Hepatocyte (in vitro differentiated cells): Measurements from ENCODE around the gene HLA-DMA. TPM values are rescaled to one million over a fixed set of nuclear protein-coding genes. Genes with fewer than 3 reads are reported as not detected.

Experiments
- polyA plus RNA-seq: library from polyadenylated mRNA; unstranded; fragments of >200 nt; fragmentation: Nextera tagmentation; extraction: Ambion mirVana; gene quantifications from 2 replicates; pipeline ENCODE4 v1.2.1, GENCODE V29; 2016
- total RNA-seq: library from RNA; depleted of rRNA; stranded (reverse); fragments of >200 nt; gene quantifications from 2 replicates; pipeline ENCODE4 v1.2.3, GENCODE V29; 2014

The HLA-DMA gene
- total and polyA plus RNA-seq, 2 experiments from 2014 or later: 4.7 to 9.5 TPM

Other genes starting within 250 kb of the HLA-DMA start
- not detected in 2 replicates for gene HLA-DQA2, start 211.7 kb downstream of the HLA-DMA start, total RNA-seq
- gene HLA-DQA2, start 211.7 kb downstream of the HLA-DMA start, polyA plus RNA-seq: not detected in 2 replicates
- gene HLA-DQB2, start 189.6 kb downstream of the HLA-DMA start, total RNA-seq: not detected in 2 replicates
- gene HLA-DQB2, start 189.6 kb downstream of the HLA-DMA start, polyA plus RNA-seq: not detected in 2 replicates
- not detected in 2 replicates for gene HLA-DOB, start 136.1 kb downstream of the HLA-DMA start, total RNA-seq
- 0.94 TPM in 1 of 2 replicates, not detected in the other for gene HLA-DOB, start 136.1 kb downstream of the HLA-DMA start, polyA plus RNA-seq
- gene TAP2, start 114.4 kb downstream of the HLA-DMA start, total RNA-seq: 5.9 and 11.7 TPM in 2 replicates
- gene TAP2, start 114.4 kb downstream of the HLA-DMA start, polyA plus RNA-seq: 1.2 and 1.7 TPM in 2 replicates
- gene PSMB8, start 109.0 kb downstream of the HLA-DMA start, total RNA-seq: 19.1 and 25.7 TPM in 2 replicates
- 18.6 and 36.7 TPM in 2 replicates for gene PSMB8, start 109.0 kb downstream of the HLA-DMA start, polyA plus RNA-seq
- 13.7 and 15.2 TPM in 2 replicates for gene TAP1, start 99.4 kb downstream of the HLA-DMA start, total RNA-seq
- gene TAP1, start 99.4 kb downstream of the HLA-DMA start, polyA plus RNA-seq: 11.0 and 14.1 TPM in 2 replicates
- gene PSMB9, start 98.9 kb downstream of the HLA-DMA start, total RNA-seq: 1.3 TPM in 1 of 2 replicates, not detected in the other
- 3.1 and 3.3 TPM in 2 replicates for gene PSMB9, start 98.9 kb downstream of the HLA-DMA start, polyA plus RNA-seq
- gene HLA-DMB, start 12.1 kb downstream of the HLA-DMA start, total RNA-seq: 1.00 and 1.0 TPM in 2 replicates
- 1.7 TPM in 1 of 2 replicates, not detected in the other for gene HLA-DMB, start 12.1 kb downstream of the HLA-DMA start, polyA plus RNA-seq
- 132 and 133 TPM in 2 replicates for gene BRD2, start 15.5 kb upstream of the HLA-DMA start, total RNA-seq
- gene BRD2, start 15.5 kb upstream of the HLA-DMA start, polyA plus RNA-seq: 106 and 118 TPM in 2 replicates
- gene HLA-DOA, start 56.5 kb upstream of the HLA-DMA start, total RNA-seq: 1.4 and 2.0 TPM in 2 replicates
- 0.79 and 0.83 TPM in 2 replicates for gene HLA-DOA, start 56.5 kb upstream of the HLA-DMA start, polyA plus RNA-seq
- 2.6 and 5.3 TPM in 2 replicates for gene HLA-DPA1, start 120.6 kb upstream of the HLA-DMA start, total RNA-seq
- gene HLA-DPA1, start 120.6 kb upstream of the HLA-DMA start, polyA plus RNA-seq: 1.7 and 4.7 TPM in 2 replicates
- gene HLA-DPB1, start 122.9 kb upstream of the HLA-DMA start, total RNA-seq: 18.0 and 22.1 TPM in 2 replicates
- 12.4 and 16.0 TPM in 2 replicates for gene HLA-DPB1, start 122.9 kb upstream of the HLA-DMA start, polyA plus RNA-seq
- 2.5 and 3.0 TPM in 2 replicates for gene COL11A2, start 239.4 kb upstream of the HLA-DMA start, total RNA-seq
- gene COL11A2, start 239.4 kb upstream of the HLA-DMA start, polyA plus RNA-seq: 4.2 and 4.7 TPM in 2 replicates
- gene RXRB, start 247.6 kb upstream of the HLA-DMA start, total RNA-seq: 14.2 and 17.0 TPM in 2 replicates
- gene RXRB, start 247.6 kb upstream of the HLA-DMA start, polyA plus RNA-seq: 24.6 and 29.8 TPM in 2 replicates
- 118 and 130 TPM in 2 replicates for gene SLC39A7, start 247.8 kb upstream of the HLA-DMA start, total RNA-seq
- gene SLC39A7, start 247.8 kb upstream of the HLA-DMA start, polyA plus RNA-seq: 46.4 and 55.0 TPM in 2 replicates